SK-N-SH treated with all-trans-retinoic acid at 6 μM for 48 hours (cell line): Measurements from ENCODE around the gene SORCS3.
A peak's percentile ranks its signal among the peaks of the same experiment; 100 is the strongest.

ENCODE experiments used
- ATAC-seq: fragments of 200-7000 bp; cut with Tn5 transposase; 3 replicates; pipeline ENCODE4 v1.9.1; 2020; ENCODE audit warnings: mild to moderate bottlenecking, moderate library complexity
- ARNTL ChIP-seq: fragments of 450-650 bp; formaldehyde crosslinking; IDR thresholded peaks from 2 replicates; pipeline ENCODE4 v1.5.0; 2020; ENCODE audit warnings: low read depth, mild to moderate bottlenecking, moderate library complexity, borderline replicate concordance
- BACH2 ChIP-seq: fragments of 250-450 bp; sonication (Bioruptor Pico); IDR thresholded peaks from 2 replicates; pipeline ENCODE4 v1.9.0; 2021; ENCODE audit warnings: mild to moderate bottlenecking, borderline replicate concordance
- CSDC2 ChIP-seq: fragments of 250-450 bp; sonication (Bioruptor Pico); IDR thresholded peaks from 2 replicates; pipeline ENCODE4 v1.5.0; 2020; ENCODE audit warnings: mild to moderate bottlenecking, moderate library complexity
- ESRRG ChIP-seq: fragments of 250-450 bp; sonication (Bioruptor Pico); IDR thresholded peaks from 2 replicates; pipeline ENCODE4 v1.6.1; 2021; ENCODE audit warnings: mild to moderate bottlenecking
- GLIS3 ChIP-seq: fragments of 250-450 bp; sonication (Bioruptor Pico); IDR thresholded peaks from 2 replicates; pipeline ENCODE4 v1.5.0; 2020; ENCODE audit warnings: mild to moderate bottlenecking, moderate library complexity
- OSR1 ChIP-seq: fragments of 250-450 bp; sonication (Bioruptor Pico); IDR thresholded peaks from 2 replicates; pipeline ENCODE4 v1.8.0; 2022; ENCODE audit warnings: moderate library complexity, mild to moderate bottlenecking, inconsistent platforms
- PPARA ChIP-seq: fragments of 250-450 bp; sonication (Bioruptor Pico); IDR thresholded peaks from 2 replicates; pipeline ENCODE4 v1.5.0; 2020; ENCODE audit warnings: mild to moderate bottlenecking, borderline replicate concordance
- RARB ChIP-seq: fragments of 250-450 bp; sonication (Bioruptor Pico); IDR thresholded peaks from 2 replicates; pipeline ENCODE4 v1.8.0; 2021; ENCODE audit warnings: mild to moderate bottlenecking, moderate library complexity
- SNAI2 ChIP-seq: fragments of 250-450 bp; sonication (Bioruptor Pico); IDR thresholded peaks from 2 replicates; pipeline ENCODE4 v1.5.0; 2020; ENCODE audit warnings: mild to moderate bottlenecking, moderate library complexity
- TOX ChIP-seq: fragments of 250-450 bp; sonication (Bioruptor Pico); IDR thresholded peaks from 2 replicates; pipeline ENCODE4 v1.8.0; 2021; ENCODE audit warnings: mild to moderate bottlenecking, moderate library complexity, borderline replicate concordance
- ZC3H10 ChIP-seq: fragments of 250-450 bp; sonication (Bioruptor Pico); IDR thresholded peaks from 2 replicates; pipeline ENCODE4 v1.5.1; 2021; ENCODE audit warnings: mild to moderate bottlenecking, moderate library complexity
- ZFP3 ChIP-seq: fragments of 250-450 bp; sonication (Bioruptor Pico); IDR thresholded peaks from 2 replicates; pipeline ENCODE4 v1.5.0; 2020; ENCODE audit warnings: mild to moderate bottlenecking, moderate library complexity
- ZFP30 ChIP-seq: fragments of 450-650 bp; formaldehyde crosslinking; IDR thresholded peaks from 2 replicates; pipeline ENCODE4 v1.5.0; 2022; ENCODE audit warnings: mild to moderate bottlenecking, moderate library complexity
- ZNF565 ChIP-seq: fragments of 450-650 bp; formaldehyde crosslinking; conservative IDR thresholded peaks from 2 replicates; pipeline ENCODE4 v1.5.0; 2020; ENCODE audit warnings: low read depth, mild to moderate bottlenecking, moderate library complexity
- ZNF70 ChIP-seq: fragments of 450-650 bp; formaldehyde crosslinking; IDR thresholded peaks from 2 replicates; pipeline ENCODE4 v1.5.0; 2020; ENCODE audit warnings: mild to moderate bottlenecking, moderate library complexity
- ZNF8 ChIP-seq: fragments of 450-650 bp; formaldehyde crosslinking; IDR thresholded peaks from 2 replicates; pipeline ENCODE4 v1.5.0; 2020; ENCODE audit warnings: mild to moderate bottlenecking, moderate library complexity
- TF ChIP-seq, protein P1 (sequence below): fragments of 250-450 bp; sonication (Bioruptor Pico); IDR thresholded peaks from 2 replicates; pipeline ENCODE4 v1.5.1; 2021; ENCODE audit warnings: mild to moderate bottlenecking, moderate library complexity
- TF ChIP-seq, protein P2 (sequence below): fragments of 250-450 bp; sonication (Bioruptor Pico); IDR thresholded peaks from 2 replicates; pipeline ENCODE4 v1.8.0; 2020; ENCODE audit warnings: mild to moderate bottlenecking, moderate library complexity, borderline replicate concordance
- TF ChIP-seq, protein P3 (sequence below): fragments of 250-450 bp; sonication (Bioruptor Pico); IDR thresholded peaks from 2 replicates; pipeline ENCODE4 v1.5.0; 2020; ENCODE audit warnings: mild to moderate bottlenecking, moderate library complexity
- TF ChIP-seq, protein P4 (sequence below): fragments of 250-450 bp; sonication (Bioruptor Pico); IDR thresholded peaks from 2 replicates; pipeline ENCODE4 v1.8.0; 2021; ENCODE audit warnings: low read depth, mild to moderate bottlenecking, moderate library complexity, borderline replicate concordance
- TF ChIP-seq, protein P5 (sequence below): fragments of 250-450 bp; sonication (Bioruptor Pico); IDR thresholded peaks from 2 replicates; pipeline ENCODE4 v1.5.1; 2020; ENCODE audit warnings: low read depth, mild to moderate bottlenecking, moderate library complexity

Gene SORCS3

DNA sequence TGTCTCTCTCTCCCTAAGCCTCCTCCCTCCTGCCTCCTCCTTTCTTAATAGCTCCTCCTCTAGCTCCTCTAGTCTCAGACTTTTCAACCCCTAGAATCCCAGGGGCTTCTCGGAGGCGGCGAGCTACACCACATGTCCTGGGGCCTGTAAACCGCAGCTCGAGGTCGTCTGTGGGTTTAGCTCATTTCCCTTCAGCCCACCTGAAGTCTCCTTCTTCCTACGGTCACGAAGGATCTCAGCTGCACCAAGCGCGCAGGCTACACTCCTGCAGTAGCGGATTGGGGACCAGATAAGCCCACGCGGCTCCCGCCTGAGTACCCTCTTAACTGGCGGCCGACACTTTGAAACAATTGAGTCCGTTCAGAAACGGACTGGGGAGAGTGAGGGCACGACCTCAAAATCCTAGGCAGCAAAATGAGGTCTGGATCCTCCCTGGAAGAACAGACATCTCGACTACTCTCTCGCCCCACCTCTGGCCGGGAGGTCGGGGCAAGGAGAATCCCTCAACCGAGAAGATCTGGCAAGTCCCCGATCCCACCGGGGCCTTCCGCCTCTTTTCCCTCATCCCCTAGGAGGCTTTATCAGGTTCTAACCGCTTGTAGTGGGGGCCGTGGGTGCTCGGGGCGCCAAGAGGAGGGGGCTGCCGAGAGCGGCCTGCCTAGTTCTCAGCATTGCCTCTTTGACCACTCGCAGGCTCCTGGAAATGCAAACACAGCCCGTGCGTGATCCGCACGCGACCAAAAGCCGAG is 1.3 kb upstream of the SORCS3 start:
- peak; percentile 20; the same call in 1 of the 3 replicates for ATAC-seq
- no peak for TF ChIP-seq BACH2 (CRISPR knock-in tag)
- TF ChIP-seq RARB, result no peak
- TF ChIP-seq PPARA, result no peak
- TF ChIP-seq ZFP3 (CRISPR knock-in tag), result no peak
- no peak for TF ChIP-seq ZNF70 (CRISPR knock-in tag)
- no peak for TF ChIP-seq GLIS3 (CRISPR knock-in tag)
- TF ChIP-seq ESRRG (CRISPR knock-in tag), result no peak
- TF ChIP-seq ZC3H10 (CRISPR knock-in tag), result no peak
- TF ChIP-seq, all 23 proteins: peak for 0

DNA sequence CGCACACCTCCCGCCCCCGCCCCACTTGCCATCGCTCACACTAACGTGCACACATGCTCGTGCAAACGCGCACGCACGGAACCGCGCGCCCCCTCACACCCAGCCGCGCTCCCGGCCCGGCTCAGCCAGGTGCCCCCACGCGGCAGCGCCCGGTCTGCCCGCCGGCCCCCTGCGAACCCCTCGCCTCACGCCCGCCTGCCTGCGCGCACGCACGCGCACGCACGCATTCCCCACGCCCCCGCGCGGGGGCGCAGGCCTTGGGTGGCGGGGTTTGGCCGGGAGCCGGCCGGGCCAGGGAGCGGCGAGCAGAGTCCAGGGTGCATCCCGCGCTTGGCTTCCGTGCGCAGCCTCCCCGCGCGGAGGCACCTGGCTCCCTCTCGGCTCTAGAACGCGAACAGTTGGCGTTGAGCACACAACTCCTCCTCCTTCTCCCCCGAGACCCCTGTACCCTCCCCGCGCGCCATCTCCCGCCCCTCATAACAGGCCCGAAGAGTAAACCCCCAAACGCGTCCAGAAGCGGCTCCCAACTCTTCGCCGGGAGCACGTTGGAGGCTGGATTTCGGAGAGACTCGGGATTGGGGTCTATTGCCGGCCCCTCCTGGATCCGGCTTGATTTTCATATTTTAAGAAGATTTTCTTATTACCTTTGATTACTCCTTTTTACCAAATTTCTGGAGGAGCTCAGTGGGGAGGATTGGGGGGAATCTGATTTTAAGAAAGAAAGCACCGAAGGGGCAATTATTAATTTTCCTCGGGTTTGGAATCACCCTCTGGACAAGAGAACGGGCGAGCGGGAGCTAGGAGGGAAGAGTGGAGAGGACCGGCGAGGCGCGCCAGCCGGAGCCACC is 527 bp upstream of the SORCS3 start:
- ATAC-seq, result no peak
- no peak for TF ChIP-seq RARB
- TF ChIP-seq ZC3H10 (CRISPR knock-in tag), result no peak
- TF ChIP-seq TOX (CRISPR knock-in tag), result no peak
- no peak for TF ChIP-seq BACH2 (CRISPR knock-in tag)
- TF ChIP-seq, protein P1, sequence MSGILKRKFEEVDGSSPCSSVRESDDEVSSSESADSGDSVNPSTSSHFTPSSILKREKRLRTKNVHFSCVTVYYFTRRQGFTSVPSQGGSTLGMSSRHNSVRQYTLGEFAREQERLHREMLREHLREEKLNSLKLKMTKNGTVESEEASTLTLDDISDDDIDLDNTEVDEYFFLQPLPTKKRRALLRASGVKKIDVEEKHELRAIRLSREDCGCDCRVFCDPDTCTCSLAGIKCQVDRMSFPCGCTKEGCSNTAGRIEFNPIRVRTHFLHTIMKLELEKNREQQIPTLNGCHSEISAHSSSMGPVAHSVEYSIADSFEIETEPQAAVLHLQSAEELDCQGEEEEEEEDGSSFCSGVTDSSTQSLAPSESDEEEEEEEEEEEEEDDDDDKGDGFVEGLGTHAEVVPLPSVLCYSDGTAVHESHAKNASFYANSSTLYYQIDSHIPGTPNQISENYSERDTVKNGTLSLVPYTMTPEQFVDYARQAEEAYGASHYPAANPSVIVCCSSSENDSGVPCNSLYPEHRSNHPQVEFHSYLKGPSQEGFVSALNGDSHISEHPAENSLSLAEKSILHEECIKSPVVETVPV (CRISPR knock-in tag), result no peak
- TF ChIP-seq, protein P2, sequence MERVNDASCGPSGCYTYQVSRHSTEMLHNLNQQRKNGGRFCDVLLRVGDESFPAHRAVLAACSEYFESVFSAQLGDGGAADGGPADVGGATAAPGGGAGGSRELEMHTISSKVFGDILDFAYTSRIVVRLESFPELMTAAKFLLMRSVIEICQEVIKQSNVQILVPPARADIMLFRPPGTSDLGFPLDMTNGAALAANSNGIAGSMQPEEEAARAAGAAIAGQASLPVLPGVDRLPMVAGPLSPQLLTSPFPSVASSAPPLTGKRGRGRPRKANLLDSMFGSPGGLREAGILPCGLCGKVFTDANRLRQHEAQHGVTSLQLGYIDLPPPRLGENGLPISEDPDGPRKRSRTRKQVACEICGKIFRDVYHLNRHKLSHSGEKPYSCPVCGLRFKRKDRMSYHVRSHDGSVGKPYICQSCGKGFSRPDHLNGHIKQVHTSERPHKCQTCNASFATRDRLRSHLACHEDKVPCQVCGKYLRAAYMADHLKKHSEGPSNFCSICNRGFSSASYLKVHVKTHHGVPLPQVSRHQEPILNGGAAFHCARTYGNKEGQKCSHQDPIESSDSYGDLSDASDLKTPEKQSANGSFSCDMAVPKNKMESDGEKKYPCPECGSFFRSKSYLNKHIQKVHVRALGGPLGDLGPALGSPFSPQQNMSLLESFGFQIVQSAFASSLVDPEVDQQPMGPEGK (CRISPR knock-in tag), result no peak
- TF ChIP-seq ZFP30 (CRISPR knock-in tag), result no peak

DNA sequence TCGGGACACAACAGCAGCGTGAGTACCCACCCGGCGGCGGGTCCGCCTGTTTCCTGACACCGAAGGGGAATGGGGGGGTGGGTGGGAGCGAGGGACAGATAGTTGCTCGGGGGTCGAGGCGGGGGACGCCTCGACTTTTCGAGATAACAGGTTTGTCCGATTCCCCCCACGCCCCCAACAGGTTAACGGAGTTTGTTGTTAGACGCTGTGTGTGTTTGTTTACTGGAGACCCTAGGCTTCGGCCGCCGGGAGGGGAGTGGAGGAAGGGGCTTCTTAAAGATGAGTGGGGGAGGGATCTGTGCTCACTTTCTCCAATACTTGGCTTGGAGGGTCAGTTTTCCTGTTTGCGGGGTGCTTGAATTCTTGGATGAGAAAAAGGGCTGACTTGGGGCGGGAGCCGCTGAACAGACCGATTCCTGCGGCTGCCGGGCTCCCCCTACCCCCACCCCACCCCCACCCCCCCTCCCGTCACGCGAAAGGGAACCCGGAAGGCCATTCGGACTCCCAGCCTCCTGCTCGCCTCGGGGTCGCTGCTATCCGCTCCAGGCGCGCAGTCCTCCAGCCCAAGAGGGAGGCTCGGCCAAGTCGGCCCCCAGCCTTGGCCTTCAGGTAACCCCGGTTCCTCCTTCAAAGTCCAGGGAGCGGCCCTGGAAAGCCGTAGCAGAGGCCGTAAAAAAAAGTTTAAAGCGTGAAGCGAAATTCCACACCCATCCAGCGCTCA is 1.0 kb downstream of the SORCS3 start:
- ATAC-seq, result no peak
- no peak for TF ChIP-seq OSR1 (CRISPR knock-in tag)
- TF ChIP-seq, protein P2 (CRISPR knock-in tag), result no peak
- TF ChIP-seq, protein P1 (CRISPR knock-in tag), result no peak
- TF ChIP-seq, protein P3, sequence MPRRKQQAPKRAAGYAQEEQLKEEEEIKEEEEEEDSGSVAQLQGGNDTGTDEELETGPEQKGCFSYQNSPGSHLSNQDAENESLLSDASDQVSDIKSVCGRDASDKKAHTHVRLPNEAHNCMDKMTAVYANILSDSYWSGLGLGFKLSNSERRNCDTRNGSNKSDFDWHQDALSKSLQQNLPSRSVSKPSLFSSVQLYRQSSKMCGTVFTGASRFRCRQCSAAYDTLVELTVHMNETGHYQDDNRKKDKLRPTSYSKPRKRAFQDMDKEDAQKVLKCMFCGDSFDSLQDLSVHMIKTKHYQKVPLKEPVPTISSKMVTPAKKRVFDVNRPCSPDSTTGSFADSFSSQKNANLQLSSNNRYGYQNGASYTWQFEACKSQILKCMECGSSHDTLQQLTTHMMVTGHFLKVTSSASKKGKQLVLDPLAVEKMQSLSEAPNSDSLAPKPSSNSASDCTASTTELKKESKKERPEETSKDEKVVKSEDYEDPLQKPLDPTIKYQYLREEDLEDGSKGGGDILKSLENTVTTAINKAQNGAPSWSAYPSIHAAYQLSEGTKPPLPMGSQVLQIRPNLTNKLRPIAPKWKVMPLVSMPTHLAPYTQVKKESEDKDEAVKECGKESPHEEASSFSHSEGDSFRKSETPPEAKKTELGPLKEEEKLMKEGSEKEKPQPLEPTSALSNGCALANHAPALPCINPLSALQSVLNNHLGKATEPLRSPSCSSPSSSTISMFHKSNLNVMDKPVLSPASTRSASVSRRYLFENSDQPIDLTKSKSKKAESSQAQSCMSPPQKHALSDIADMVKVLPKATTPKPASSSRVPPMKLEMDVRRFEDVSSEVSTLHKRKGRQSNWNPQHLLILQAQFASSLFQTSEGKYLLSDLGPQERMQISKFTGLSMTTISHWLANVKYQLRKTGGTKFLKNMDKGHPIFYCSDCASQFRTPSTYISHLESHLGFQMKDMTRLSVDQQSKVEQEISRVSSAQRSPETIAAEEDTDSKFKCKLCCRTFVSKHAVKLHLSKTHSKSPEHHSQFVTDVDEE (CRISPR knock-in tag), result no peak
- TF ChIP-seq, protein P4, sequence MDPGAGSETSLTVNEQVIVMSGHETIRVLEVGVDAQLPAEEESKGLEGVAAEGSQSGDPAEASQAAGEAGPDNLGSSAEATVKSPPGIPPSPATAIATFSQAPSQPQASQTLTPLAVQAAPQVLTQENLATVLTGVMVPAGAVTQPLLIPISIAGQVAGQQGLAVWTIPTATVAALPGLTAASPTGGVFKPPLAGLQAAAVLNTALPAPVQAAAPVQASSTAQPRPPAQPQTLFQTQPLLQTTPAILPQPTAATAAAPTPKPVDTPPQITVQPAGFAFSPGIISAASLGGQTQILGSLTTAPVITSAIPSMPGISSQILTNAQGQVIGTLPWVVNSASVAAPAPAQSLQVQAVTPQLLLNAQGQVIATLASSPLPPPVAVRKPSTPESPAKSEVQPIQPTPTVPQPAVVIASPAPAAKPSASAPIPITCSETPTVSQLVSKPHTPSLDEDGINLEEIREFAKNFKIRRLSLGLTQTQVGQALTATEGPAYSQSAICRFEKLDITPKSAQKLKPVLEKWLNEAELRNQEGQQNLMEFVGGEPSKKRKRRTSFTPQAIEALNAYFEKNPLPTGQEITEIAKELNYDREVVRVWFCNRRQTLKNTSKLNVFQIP (CRISPR knock-in tag), result no peak
- TF ChIP-seq ZFP3 (CRISPR knock-in tag), result no peak
- TF ChIP-seq ZFP30 (CRISPR knock-in tag), result no peak
- TF ChIP-seq ZC3H10 (CRISPR knock-in tag), result no peak
- TF ChIP-seq ARNTL (CRISPR knock-in tag), result no peak
- no peak for TF ChIP-seq TOX (CRISPR knock-in tag)
- no peak for TF ChIP-seq ZNF565 (CRISPR knock-in tag)
- TF ChIP-seq RARB, result no peak
- no peak for TF ChIP-seq ZNF8 (CRISPR knock-in tag)
- TF ChIP-seq SNAI2, result no peak
- TF ChIP-seq CSDC2 (CRISPR knock-in tag), result no peak
- TF ChIP-seq, protein P5, sequence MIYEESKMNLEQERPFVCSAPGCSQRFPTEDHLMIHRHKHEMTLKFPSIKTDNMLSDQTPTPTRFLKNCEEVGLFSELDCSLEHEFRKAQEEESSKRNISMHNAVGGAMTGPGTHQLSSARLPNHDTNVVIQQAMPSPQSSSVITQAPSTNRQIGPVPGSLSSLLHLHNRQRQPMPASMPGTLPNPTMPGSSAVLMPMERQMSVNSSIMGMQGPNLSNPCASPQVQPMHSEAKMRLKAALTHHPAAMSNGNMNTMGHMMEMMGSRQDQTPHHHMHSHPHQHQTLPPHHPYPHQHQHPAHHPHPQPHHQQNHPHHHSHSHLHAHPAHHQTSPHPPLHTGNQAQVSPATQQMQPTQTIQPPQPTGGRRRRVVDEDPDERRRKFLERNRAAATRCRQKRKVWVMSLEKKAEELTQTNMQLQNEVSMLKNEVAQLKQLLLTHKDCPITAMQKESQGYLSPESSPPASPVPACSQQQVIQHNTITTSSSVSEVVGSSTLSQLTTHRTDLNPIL (CRISPR knock-in tag), result no peak
- no peak for TF ChIP-seq ESRRG (CRISPR knock-in tag)
- no peak for TF ChIP-seq GLIS3 (CRISPR knock-in tag)
- TF ChIP-seq PPARA, result no peak
